ENCODE data around the gene RIN3. TPM values are rescaled to one million over a fixed set of nuclear protein-coding genes. Genes with fewer than 3 reads are reported as not detected.

The RIN3 gene
- total RNA-seq, 2 donors from 2014 or later = 19.1 to 19.9 TPM

DNA sequence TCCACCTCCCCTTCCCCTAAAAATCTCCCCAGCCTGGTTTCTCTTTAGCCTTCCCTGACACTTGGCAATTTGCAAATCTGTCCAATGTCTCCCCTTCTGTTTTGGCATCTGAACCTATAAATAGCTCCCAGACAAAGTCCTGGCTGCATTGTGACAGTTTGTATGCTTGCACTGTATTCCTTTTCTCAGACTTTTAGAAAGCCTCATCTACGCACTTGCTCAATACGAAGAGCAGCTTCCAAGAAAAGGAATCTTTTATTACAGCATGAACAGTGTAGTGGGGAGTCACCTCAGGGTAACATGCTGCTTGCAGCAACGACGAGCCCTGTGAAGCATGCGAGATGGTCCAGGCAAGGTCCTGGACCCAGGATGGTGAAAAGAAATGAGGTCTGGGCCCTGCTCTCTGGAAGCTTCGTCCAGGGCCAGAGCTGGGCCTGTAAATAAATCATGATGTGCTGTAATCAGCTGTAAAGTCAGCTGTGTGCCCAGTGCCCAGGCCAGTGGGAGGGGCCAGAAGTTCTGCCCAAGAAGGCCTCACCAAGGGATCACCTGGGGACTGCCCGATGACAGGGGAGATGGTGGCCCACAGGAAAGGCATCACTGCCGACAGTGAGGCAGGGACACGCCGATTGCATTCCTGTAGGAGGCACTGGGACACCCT lies 88.3 kb downstream of the RIN3 start:
- peak; percentile 10 to 29 for ATAC-seq
- DNase-seq = no peak
- intact Hi-C loops (cut with DNase I) = no loop called here

GRCh38 chr14:92603309-92604242 lies 90.0 kb downstream of the RIN3 start:
- DNase-seq (no peak), ATAC-seq (peak; percentile 90 to 94)
- intact Hi-C loops (cut with DNase I) = no loop called here

GRCh38 chr14:92605274-92605940 lies 91.8 kb downstream of the RIN3 start:
- no peak for DNase-seq
- ATAC-seq = no peak
- intact Hi-C loops (cut with DNase I) = no loop called here

- no peak for ATAC-seq
- no peak for DNase-seq
- intact Hi-C loops (cut with DNase I) = no loop called here
Measured at GRCh38 chr14:92607251-92607650, 93.7 kb downstream of the RIN3 start.

GRCh38 chr14:92607702-92608429 lies 94.3 kb downstream of the RIN3 start:
- intact Hi-C loops (cut with DNase I) = no loop called here
- no peak for DNase-seq
- no peak for ATAC-seq

DNA sequence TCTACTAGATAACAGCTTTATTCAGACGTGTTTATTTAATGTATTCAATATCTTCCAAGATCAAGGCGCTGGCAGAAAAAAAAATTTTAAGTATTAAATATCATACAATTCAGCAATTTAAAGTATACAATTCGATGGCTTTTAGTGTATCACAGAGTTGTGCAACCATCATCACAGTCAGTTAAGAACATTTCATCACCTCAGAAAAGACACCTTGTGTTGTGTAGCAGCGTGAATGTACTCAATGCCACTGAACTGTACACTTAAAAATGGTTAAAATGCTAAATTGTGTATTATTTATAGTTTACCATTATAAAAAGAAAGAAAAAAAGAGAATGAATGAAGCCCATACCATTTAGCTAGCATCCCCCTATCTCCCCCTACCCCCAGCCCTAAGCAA lies 96.4 kb downstream of the RIN3 start:
- no peak for DNase-seq
- ATAC-seq = no peak
- intact Hi-C loops (cut with DNase I) = no loop called here

GRCh38 chr14:92610849-92611271 lies 97.3 kb downstream of the RIN3 start:
- ATAC-seq (no peak), DNase-seq (no peak)
- intact Hi-C loops (cut with DNase I) = no loop called here

DNA sequence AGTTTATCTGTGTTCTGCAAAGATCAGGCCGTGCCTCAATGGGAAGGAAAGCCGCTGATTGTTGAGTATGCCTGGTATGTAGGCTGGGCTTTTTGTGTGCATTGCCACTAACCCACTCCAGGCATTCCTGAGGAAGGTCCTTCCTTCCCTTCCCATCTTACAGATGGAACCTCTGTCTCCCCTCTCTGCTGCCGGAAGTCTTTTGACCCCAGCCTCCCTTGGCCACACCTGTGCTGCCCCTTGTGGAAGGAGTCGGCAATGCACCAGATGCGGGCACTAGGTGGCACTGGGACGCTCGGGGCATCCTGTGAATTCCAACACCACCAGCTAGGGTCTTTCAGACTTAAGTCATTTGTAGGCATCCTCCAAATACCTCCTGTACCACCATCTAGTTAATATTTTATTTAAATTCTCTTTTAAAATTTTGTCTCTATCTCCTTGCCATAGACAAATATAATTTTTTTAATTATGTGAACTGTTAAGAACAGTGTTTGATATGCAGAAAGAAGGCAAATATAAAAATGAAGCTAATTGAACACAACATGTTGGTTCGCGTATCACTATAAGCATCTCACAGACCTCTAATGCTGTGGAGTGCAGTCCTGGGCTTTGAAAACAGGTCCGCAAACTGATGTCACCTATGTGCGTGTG lies 99.6 kb downstream of the RIN3 start:
- DNase-seq (no peak), ATAC-seq (peak in 1 of 2 donors; percentile 45)
- intact Hi-C loops (cut with DNase I) = no loop called here

DNA sequence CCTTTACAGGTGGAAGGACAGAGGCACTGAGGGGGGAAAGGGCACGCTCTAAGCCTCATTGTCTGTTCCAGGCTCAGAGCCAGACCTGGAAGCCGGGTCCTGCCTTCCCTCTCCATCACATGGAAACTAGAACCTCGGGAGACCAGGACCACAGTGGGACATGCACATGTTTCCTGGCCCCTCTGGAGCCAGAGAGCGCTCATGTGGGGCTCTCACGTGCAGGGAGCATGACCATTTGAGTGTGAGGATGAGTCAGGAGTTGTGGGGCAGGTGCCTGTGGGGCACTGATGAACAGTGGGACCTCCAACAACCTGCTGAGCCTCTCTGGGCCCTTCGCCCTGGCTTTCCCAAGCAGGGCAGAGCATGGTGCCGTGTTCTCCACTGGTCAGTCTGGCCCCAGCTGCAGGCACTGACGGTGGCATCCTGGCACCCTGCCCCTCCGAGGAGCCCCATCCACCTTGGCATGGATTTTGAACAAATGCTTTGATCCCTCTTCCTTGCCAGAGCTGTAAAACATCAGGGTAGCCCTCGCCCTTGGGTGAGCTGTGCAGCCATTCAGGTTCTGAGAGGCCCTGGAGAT lies 100.2 kb downstream of the RIN3 start:
- ATAC-seq = no peak
- intact Hi-C loops (cut with DNase I) = no loop called here
- DNase-seq = no peak

- intact Hi-C loops (cut with DNase I) = no loop called here
- DNase-seq (no peak), ATAC-seq (peak; percentile 15 to 31)
Measured at GRCh38 chr14:92615451-92615850, 101.9 kb downstream of the RIN3 start.

GRCh38 chr14:92616178-92616577 lies 102.6 kb downstream of the RIN3 start:
- intact Hi-C loops (cut with DNase I) = no loop called here

DNA sequence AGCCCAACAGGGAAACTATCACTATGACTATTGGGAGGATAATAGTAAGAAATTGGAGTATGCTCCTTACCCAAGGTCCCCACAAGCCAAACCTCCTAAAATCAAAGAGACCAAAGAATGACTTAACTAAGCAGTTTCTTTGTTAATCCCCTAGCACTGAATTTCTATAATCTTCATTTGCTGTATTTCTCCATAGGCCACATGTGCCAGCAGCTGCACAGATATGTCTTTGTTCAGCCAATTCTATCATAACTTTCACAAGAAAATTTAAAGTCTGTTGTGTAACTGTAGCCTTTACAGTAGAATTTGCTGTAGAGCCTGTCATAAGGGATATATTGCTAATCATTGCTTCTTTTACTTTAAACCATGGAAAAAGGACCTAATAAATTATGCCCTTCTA lies 104.0 kb downstream of the RIN3 start:
- intact Hi-C loops (cut with DNase I) = no loop called here
- ATAC-seq = no peak
- DNase-seq = no peak

More at GRCh38 chr14:92616178-92616577, 102.6 kb downstream of the RIN3 start:
- DNase-seq (no peak), ATAC-seq (no peak)

GRCh38 chr14:92619671-92620456 lies 106.3 kb downstream of the RIN3 start:
- intact Hi-C loops (cut with DNase I) = no loop called here
- no peak for ATAC-seq
- DNase-seq = no peak

DNA sequence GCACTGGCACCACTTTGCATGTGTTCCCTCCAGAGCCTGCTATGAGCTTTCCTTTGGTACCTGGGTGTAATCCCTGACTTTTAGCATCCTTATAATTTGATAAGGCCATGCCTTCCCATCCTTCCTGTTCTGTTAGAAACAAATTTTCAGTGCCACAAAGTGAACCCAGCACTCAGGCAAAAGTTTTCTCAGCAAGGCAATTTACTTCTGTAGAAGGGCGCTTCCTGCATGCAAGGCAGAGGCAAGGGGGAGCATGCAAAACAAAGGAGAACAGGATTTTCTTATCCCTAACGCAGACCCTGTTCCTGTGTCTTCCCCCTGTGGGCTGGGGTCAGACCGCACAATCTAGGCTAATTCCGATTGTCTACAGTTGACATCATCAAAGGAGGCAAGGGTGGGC lies 108.7 kb downstream of the RIN3 start:
- intact Hi-C loops (cut with DNase I) = no loop called here
- ATAC-seq (no peak), DNase-seq (no peak)

- intact Hi-C loops (cut with DNase I) = no loop called here
- DNase-seq (no peak), ATAC-seq (no peak)
Measured at GRCh38 chr14:92624764-92625163, 111.2 kb downstream of the RIN3 start.

DNA sequence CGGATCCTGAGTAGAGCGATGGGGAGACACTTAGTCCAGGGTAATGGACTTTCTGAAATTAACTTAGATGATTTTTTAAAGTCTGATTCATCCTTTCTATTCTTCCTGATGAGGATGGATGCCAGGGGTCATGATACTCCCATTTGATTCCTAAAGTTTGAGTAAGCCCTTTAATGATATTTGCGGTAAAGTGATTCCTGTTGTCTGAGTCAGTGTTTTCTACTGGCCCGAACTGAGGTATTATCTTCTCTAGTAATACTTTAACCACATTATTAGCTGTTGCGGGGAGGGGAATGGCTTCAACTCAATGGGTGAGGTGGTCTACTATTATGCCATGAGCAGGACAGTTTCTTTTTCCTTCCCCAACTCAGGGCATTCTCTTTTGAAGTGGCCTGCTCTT lies 111.6 kb downstream of the RIN3 start:
- intact Hi-C loops (cut with DNase I) = no loop called here
- DNase-seq (no peak), ATAC-seq (no peak)

DNA sequence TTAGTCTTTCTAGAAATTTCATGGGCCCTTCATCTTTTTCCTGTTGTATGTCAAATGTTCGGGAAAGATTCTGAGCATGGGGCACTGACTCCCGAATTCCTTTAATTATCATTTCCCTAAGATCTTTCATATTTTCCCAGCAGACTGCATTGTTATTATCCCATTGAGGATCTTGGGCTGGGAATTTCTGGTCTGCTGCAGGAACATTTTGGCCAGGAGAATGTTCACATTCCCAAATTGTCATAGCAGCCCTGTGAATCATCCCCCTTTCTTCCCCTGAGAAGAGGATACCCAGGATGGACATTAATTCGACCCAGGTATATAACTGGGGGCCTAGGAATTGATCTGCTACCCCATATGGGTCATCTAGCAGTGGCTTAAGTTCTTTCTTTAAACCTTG lies 112.5 kb downstream of the RIN3 start:
- intact Hi-C loops (cut with DNase I) = no loop called here
- no peak for ATAC-seq
- DNase-seq = no peak

GRCh38 chr14:92627707-92628215 lies 114.2 kb downstream of the RIN3 start:
- intact Hi-C loops (cut with DNase I) = no loop called here
- DNase-seq (no peak), ATAC-seq (no peak)
